GM19328 (cell line): Measurements from ENCODE around the gene POLR2J3.
A peak's percentile ranks its signal among the peaks of the same experiment; 100 is the strongest.
"Not testable (repeated sequence)": the region's sequence is repeated elsewhere in the genome, so short reads cannot be mapped to it uniquely, and the experiment has no call there.

Experiments used
- ATAC-seq: cut with Tn5 transposase; IDR thresholded peaks from one replicate; pipeline ENCODE4 v1.9.1; 2021; ENCODE audit warnings: mild to moderate bottlenecking, moderate library complexity; ENCODE audit not compliant: unreplicated experiment

The POLR2J3 gene

GRCh38 chr7:102527182-102527581 lies 45.2 kb downstream of the POLR2J3 start:
- not testable (repeated sequence) for ATAC-seq

GRCh38 chr7:102524803-102525202 lies 47.6 kb downstream of the POLR2J3 start:
- not testable (repeated sequence) for ATAC-seq

GRCh38 chr7:102520797-102521196 lies 51.6 kb downstream of the POLR2J3 start:
- not testable (repeated sequence) for ATAC-seq

- peak; percentile 72 for ATAC-seq
These were observed 54.7 kb downstream of the POLR2J3 start, which contains the start of gene RASA4B for GRCh38 chr7:102517550-102518147. Gene RASA4B, minus strand, starts transcription at chr7:102517777. Its CDS starts 67 bp downstream, at chr7:102517710.
